HG02588 (cell line): ENCODE data around the gene HIKESHI.
"Not testable (repeated sequence)": the region's sequence is repeated elsewhere in the genome, so short reads cannot be mapped to it uniquely, and the experiment has no call there.

Experiments used
- ATAC-seq: cut with Tn5 transposase; IDR thresholded peaks from one replicate; pipeline ENCODE4 v1.9.1; 2021; ENCODE audit warnings: mild to moderate bottlenecking, moderate library complexity; ENCODE audit not compliant: unreplicated experiment

The HIKESHI gene

GRCh38 chr11:86302092-86302793 lies at the start of gene HIKESHI:
TSS of gene HIKESHI (plus strand) at chr11:86302240. CDS start at chr11:86302449, 209 bp downstream.
- peak; percentile 99 for ATAC-seq

- ATAC-seq = peak; percentile 88
These were observed 46.1 kb upstream of the HIKESHI start for GRCh38 chr11:86255896-86256295.

GRCh38 chr11:86256608-86257007 lies 45.4 kb upstream of the HIKESHI start:
- no peak for ATAC-seq

GRCh38 chr11:86257446-86257845 lies 44.6 kb upstream of the HIKESHI start:
- ATAC-seq = no peak

GRCh38 chr11:86259730-86260129 lies 42.3 kb upstream of the HIKESHI start:
- ATAC-seq = no peak

- ATAC-seq = no peak
These were observed 40.7 kb upstream of the HIKESHI start for GRCh38 chr11:86261328-86261727.

GRCh38 chr11:86262387-86262786 lies 39.7 kb upstream of the HIKESHI start:
- ATAC-seq = no peak

- no peak for ATAC-seq
These were observed 37.4 kb upstream of the HIKESHI start for GRCh38 chr11:86264649-86265048.

- ATAC-seq = no peak
These were observed 36.8 kb upstream of the HIKESHI start for GRCh38 chr11:86265194-86265593.

- ATAC-seq = no peak
These were observed 32.4 kb upstream of the HIKESHI start for GRCh38 chr11:86269645-86270044.

GRCh38 chr11:86274503-86274902 lies 27.5 kb upstream of the HIKESHI start:
- no peak for ATAC-seq

- ATAC-seq = no peak
These were observed 27.0 kb upstream of the HIKESHI start for GRCh38 chr11:86274999-86275398.

- ATAC-seq = no peak
These were observed 26.3 kb upstream of the HIKESHI start for GRCh38 chr11:86275493-86276370.

- no peak for ATAC-seq
These were observed 24.3 kb upstream of the HIKESHI start for GRCh38 chr11:86277741-86278140.

- no peak for ATAC-seq
These were observed 23.8 kb upstream of the HIKESHI start for GRCh38 chr11:86278226-86278625.

GRCh38 chr11:86279747-86280146 lies 22.3 kb upstream of the HIKESHI start:
- no peak for ATAC-seq

- ATAC-seq = peak; percentile 6
These were observed 14.6 kb upstream of the HIKESHI start for GRCh38 chr11:86287468-86287796.

- ATAC-seq = no peak
These were observed 13.1 kb upstream of the HIKESHI start for GRCh38 chr11:86288776-86289507.

GRCh38 chr11:86289508-86290280 lies 12.3 kb upstream of the HIKESHI start:
- ATAC-seq = not testable (repeated sequence)

- no peak for ATAC-seq
These were observed 10.4 kb upstream of the HIKESHI start for GRCh38 chr11:86291466-86292262.
